Testis (tissue), 3 donors: ENCODE results near the gene MYOZ3. TPM values are rescaled to one million over a fixed set of nuclear protein-coding genes. Genes with fewer than 3 reads are reported as not detected.

Source experiments
- DNase-seq: peaks from one replicate; pipeline ENCODE4 v3.0.0-alpha.2; 2019
- H3K27ac ChIP-seq, 2 donors: fragments of 200-600 bp; sonication (generic); one replicate each; pipeline ENCODE4 v1.5.1; 2019
- H3K27me3 ChIP-seq: fragments of 200-600 bp; sonication (generic); one replicate; pipeline ENCODE4 v1.5.1; 2019
- H3K36me3 ChIP-seq: fragments of 200-600 bp; sonication (generic); one replicate; pipeline ENCODE4 v1.5.1; 2017; ENCODE audit warnings: low read depth; ENCODE audit errors: missing control alignments
- H3K4me1 ChIP-seq: fragments of 200-600 bp; sonication (generic); one replicate; pipeline ENCODE4 v1.5.1; 2019
- H3K4me3 ChIP-seq, 2 donors: fragments of 200-600 bp; sonication (generic); one replicate each; pipeline ENCODE4 v1.5.1; 2017 to 2019
- H3K9me3 ChIP-seq: fragments of 200-600 bp; sonication (generic); one replicate; pipeline ENCODE4 v1.5.1; 2017
- CTCF ChIP-seq, 3 experiments: fragments of 450-650 bp in 2 of 3; fragments of 200-600 bp in 1 of 3; sonication (generic) in 1 of 3; IDR thresholded peaks; one replicate each; pipeline ENCODE4 v1.5.1; 2016 to 2019; ENCODE audit warnings: antibody characterized with exemption in 3 of 3, mild to moderate bottlenecking in 2 of 3, moderate library complexity in 1 of 3
- POLR2A ChIP-seq: fragments of 450-650 bp; IDR thresholded peaks from one replicate; pipeline ENCODE4 v1.6.1; 2017; ENCODE audit warnings: antibody characterized with exemption, mild to moderate bottlenecking, moderate library complexity
- WGBS, 2 donors: methylation state at CpG; one replicate each; pipeline ENCODE4 v1.1.5; 2018; 5-methylcytosine and 5-hydroxymethylcytosine counted together
- intact Hi-C: fragments of 100-400 bp; cut with DNase I; formaldehyde crosslinking; loops from one replicate; pipeline ENCODE4 v1.15.1; 2023; ENCODE audit warnings: low total_unique reads
- polyA plus RNA-seq: library from polyadenylated mRNA; stranded (reverse); fragments of 350-450 nt; fragmentation: Illumina TruSeq; extraction: RNeasy Lipid Tissue Mini Kit (QIAGEN cat#74804); gene quantifications from one replicate; pipeline ENCODE4 v1.2.3, GENCODE V29; 2014; ENCODE audit warnings: low read depth, low replicate concordance; ENCODE audit not compliant: insufficient read depth
- total RNA-seq, 2 donors: library from RNA; depleted of rRNA; stranded (reverse); fragments of >200 nt; gene quantifications; one replicate each; pipeline ENCODE4 v1.2.3, GENCODE V29; 2016

MYOZ3 gene
- total and polyA plus RNA-seq, 3 donors from 2014 or later, result 10.4 to 12.7 (median 12.0) TPM

GRCh38 chr5:150633429-150633828, 27.6 kb upstream of the MYOZ3 start:
- peaks cover 31% of the 10 kb centered on the region for H3K4me1 ChIP-seq
- TF ChIP-seq POLR2A (no peak), CTCF (IDR thresholded peaks at IDR 0.05) (no peak)
- no peak overlapping the region for H3K4me3 ChIP-seq
- no peak for DNase-seq
- no peak overlapping the region for H3K27ac ChIP-seq
- H3K36me3 ChIP-seq, result no peaks in the 10 kb centered on the region
- H3K27me3 ChIP-seq, result no peaks in the 10 kb centered on the region
- WGBS, 2 donors, result 58 to 78% methylated on average over 2 of the region's 2 CpGs
- no peaks in the 10 kb centered on the region for H3K9me3 ChIP-seq
- intact Hi-C loops, result no loop called here

- Histone ChIP-seq H3K4me3 (no peak overlapping the region), H3K36me3 (no peaks in the 10 kb centered on the region), H3K4me1 (peaks cover 53% of the 10 kb centered on the region), H3K27me3 (no peaks in the 10 kb centered on the region), H3K9me3 (no peaks in the 10 kb centered on the region), H3K27ac (no peak overlapping the region)
- TF ChIP-seq POLR2A (no peak), CTCF (IDR thresholded peaks at IDR 0.05) (no peak)
- intact Hi-C loops, result no loop called here
- peak; percentile 63 for DNase-seq
- 75 to 77% methylated on average over 6 of the region's 6 CpGs for WGBS, 2 donors
Observed at GRCh38 chr5:150636391-150637244, 24.4 kb upstream of the MYOZ3 start.

- H3K4me1 ChIP-seq, result peaks cover 56% of the 10 kb centered on the region
- H3K36me3 ChIP-seq, result no peaks in the 10 kb centered on the region
- TF ChIP-seq POLR2A, result no peak
- TF ChIP-seq CTCF (IDR thresholded peaks at IDR 0.05), result no peak
- 40 to 62% methylated on average over 20 to 21 of the region's 21 CpGs for WGBS, 2 donors
- no peaks in the 10 kb centered on the region for H3K9me3 ChIP-seq
- intact Hi-C loops, result no loop called here
- H3K4me3 ChIP-seq, result no peak overlapping the region
- peak overlapping the region in 1 of 2 donors; percentile 88 for H3K27ac ChIP-seq
- no peaks in the 10 kb centered on the region for H3K27me3 ChIP-seq
- peak; percentile 36 for DNase-seq
Observed at GRCh38 chr5:150637245-150638052, 23.6 kb upstream of the MYOZ3 start.

GRCh38 chr5:150638053-150638444, 23.0 kb upstream of the MYOZ3 start:
- H3K9me3 ChIP-seq, result no peaks in the 10 kb centered on the region
- TF ChIP-seq POLR2A, result no peak
- TF ChIP-seq CTCF (IDR thresholded peaks at IDR 0.05), result no peak
- 52 to 57% methylated on average over 1 of the region's 1 CpG for WGBS, 2 donors
- H3K4me1 ChIP-seq, result peaks cover 62% of the 10 kb centered on the region
- intact Hi-C loops, result no loop called here
- no peaks in the 10 kb centered on the region for H3K36me3 ChIP-seq
- no peaks in the 10 kb centered on the region for H3K27me3 ChIP-seq
- no peak overlapping the region for H3K4me3 ChIP-seq
- H3K27ac ChIP-seq, result peak overlapping the region; percentile 42 to 88
- DNase-seq, result no peak
